Measurements from ENCODE around the gene PSMB11. TPM values are rescaled to one million over a fixed set of nuclear protein-coding genes. Genes with fewer than 3 reads are reported as not detected.

The PSMB11 gene
- total and polyA plus RNA-seq, 2 donors (not counting 3 experiments of a cell fraction or from before 2014, with no cell fraction given), result not detected

GRCh38 chr14:23068789-23069412 is 26.9 kb downstream of the PSMB11 start:
- dilution Hi-C loops (cut with MboI; ENCODE audit: extremely low pct_ligation_motif_present, low sequenced_read_pairs) (loop anchor here (10.0 kb wide), 1 partner anchor 84 kb away; the partner anchor contains the start of gene AJUBA), intact Hi-C loops (cut with micrococcal nuclease) (loop anchor here (1.0 kb wide), 3 partner anchors 9 to 40 kb away; partner anchors contain the start of genes ACIN1 and C14orf119)
- H3K4me1 ChIP-seq (ENCODE audit: control insufficient read depth, extremely low read depth, insufficient read depth, low read length), result peaks cover 26% of the 10 kb centered on the region
- no peak overlapping the region for H3K4me2 ChIP-seq (ENCODE audit: insufficient read depth, low read length)
- H3K36me3 ChIP-seq (ENCODE audit: control insufficient read depth in 2 of 2, extremely low read depth in 1 of 2, insufficient read depth in 2 of 2, low read length in 2 of 2), result peaks cover 32 to 36% of the 10 kb centered on the region in 2 experiments
- ChIA-PET CTCF (interaction anchor here (0.6 to 2.0 kb wide), 56 partner anchors 9 to 518 kb away, joined by 3 to 141 read pairs (median 6); partner anchors contain the start of genes ACIN1, AJUBA, C14orf119 and CDH24), POLR2A (interaction anchor here (0.8 to 1.2 kb wide), 5 partner anchors 10 to 140 kb away, joined by 3 to 8 read pairs (median 5); partner anchors contain the start of genes ACIN1, AJUBA, C14orf119 and PRMT5)
- no peaks in the 10 kb centered on the region for H3K27me3 ChIP-seq (ENCODE audit: control insufficient read depth in 2 of 2, insufficient read depth in 2 of 2, low read length in 2 of 2)
- peaks cover 57% of the 10 kb centered on the region for H3K79me2 ChIP-seq (ENCODE audit: control insufficient read depth, insufficient read depth, low read length)
- H3K9me1 ChIP-seq (replicated peaks; ENCODE audit: control insufficient read depth, extremely low read depth, insufficient read depth, low read length), result no peaks in the 10 kb centered on the region
- peak; percentile 97 for FAIRE-seq
- H4K20me1 ChIP-seq (replicated peaks; ENCODE audit: control insufficient read depth, extremely low read depth, insufficient read depth, low read length), result peaks cover 4% of the 10 kb centered on the region
- TF ChIP-seq, protein P1, sequence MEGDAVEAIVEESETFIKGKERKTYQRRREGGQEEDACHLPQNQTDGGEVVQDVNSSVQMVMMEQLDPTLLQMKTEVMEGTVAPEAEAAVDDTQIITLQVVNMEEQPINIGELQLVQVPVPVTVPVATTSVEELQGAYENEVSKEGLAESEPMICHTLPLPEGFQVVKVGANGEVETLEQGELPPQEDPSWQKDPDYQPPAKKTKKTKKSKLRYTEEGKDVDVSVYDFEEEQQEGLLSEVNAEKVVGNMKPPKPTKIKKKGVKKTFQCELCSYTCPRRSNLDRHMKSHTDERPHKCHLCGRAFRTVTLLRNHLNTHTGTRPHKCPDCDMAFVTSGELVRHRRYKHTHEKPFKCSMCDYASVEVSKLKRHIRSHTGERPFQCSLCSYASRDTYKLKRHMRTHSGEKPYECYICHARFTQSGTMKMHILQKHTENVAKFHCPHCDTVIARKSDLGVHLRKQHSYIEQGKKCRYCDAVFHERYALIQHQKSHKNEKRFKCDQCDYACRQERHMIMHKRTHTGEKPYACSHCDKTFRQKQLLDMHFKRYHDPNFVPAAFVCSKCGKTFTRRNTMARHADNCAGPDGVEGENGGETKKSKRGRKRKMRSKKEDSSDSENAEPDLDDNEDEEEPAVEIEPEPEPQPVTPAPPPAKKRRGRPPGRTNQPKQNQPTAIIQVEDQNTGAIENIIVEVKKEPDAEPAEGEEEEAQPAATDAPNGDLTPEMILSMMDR (IDR thresholded peaks at IDR 0.05; ENCODE audit: extremely low read depth in 1 of 2, insufficient read depth in 1 of 2, low read depth in 1 of 2, low read length in 2 of 2), result peak; percentile 93 to 100
- TF ChIP-seq GATA2 (IDR thresholded peaks at IDR 0.05; ENCODE audit: insufficient read depth, insufficient read length, low read depth, low read length) (no peak), POLR2A (IDR thresholded peaks at IDR 0.05; ENCODE audit: low read depth, low read length) (no peak), EZH2 (IDR thresholded peaks at IDR 0.05; ENCODE audit: borderline replicate concordance, low read depth, low read length, severe bottlenecking) (no peak), JUN (IDR thresholded peaks at IDR 0.05; ENCODE audit: borderline replicate concordance, insufficient read depth, insufficient read length, low read depth) (no peak), MYC (IDR thresholded peaks at IDR 0.05; ENCODE audit: low read depth, low read length) (no peak), FOS (IDR thresholded peaks at IDR 0.05; ENCODE audit: borderline replicate concordance, insufficient read depth, low read length) (no peak), POLR2AphosphoS5 (IDR thresholded peaks at IDR 0.05; ENCODE audit: insufficient read depth, low read depth, low read length) (peak; percentile 19)
- TF ChIP-seq, protein P2, sequence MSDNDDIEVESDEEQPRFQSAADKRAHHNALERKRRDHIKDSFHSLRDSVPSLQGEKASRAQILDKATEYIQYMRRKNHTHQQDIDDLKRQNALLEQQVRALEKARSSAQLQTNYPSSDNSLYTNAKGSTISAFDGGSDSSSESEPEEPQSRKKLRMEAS (IDR thresholded peaks at IDR 0.05; ENCODE audit: insufficient read depth, insufficient read length), result peak; percentile 16
- peak overlapping the region; percentile 18 for H3K9ac ChIP-seq (replicated peaks; ENCODE audit: extremely low read depth, insufficient read depth, low read length)
- no peak overlapping the region for H3K4me3 ChIP-seq (replicated peaks in 1 of 3; ENCODE audit: insufficient read depth in 1 of 3, low read depth in 1 of 3, low read length in 3 of 3)
- no peaks in the 10 kb centered on the region for H3K9me3 ChIP-seq (replicated peaks; ENCODE audit: control insufficient read depth, insufficient read depth, low read length)
- peak overlapping the region; percentile 35 for H3K27ac ChIP-seq (ENCODE audit: insufficient read depth, low read depth, low read length)
- BruUV-seq (replicated peaks), result no TSS peak
- DNase-seq (ENCODE audit: low read depth, low spot score), result peak; percentile 97
- H2AFZ ChIP-seq (ENCODE audit: low read depth, low read length), result no peak overlapping the region
